ENCODE data around the gene CERS1. TPM values are rescaled to one million over a fixed set of nuclear protein-coding genes. Genes with fewer than 3 reads are reported as not detected.

CERS1 gene
- total and polyA plus RNA-seq, 5 donors: 1.1 to 1.9 (median 1.3) TPM

DNA sequence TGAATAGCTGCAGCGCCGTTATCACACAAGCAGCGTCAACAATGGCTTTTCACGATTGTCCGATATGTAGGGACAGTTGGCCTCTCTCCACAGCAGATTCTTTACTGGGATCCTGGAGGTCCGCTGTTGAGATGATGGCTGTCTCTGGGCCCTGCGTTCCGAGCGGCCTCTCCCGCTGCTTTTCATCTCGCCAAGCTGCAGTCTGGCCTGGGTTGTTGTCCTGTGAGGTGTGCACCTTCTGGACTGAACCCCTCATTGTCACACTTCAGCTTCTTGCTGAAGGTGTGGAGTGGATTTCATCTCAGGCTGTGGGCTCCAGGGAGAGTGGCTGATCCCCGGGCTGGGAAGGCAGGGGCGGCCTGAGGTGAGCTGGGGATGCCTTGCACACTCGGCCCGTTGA, 54.6 kb downstream of the CERS1 start:
- DNase-seq: peak in 2 of 3 donors; percentile 32 to 48
- H3K4me3 ChIP-seq (ENCODE audit: low read length): no peak overlapping the region
- no peaks in the 10 kb centered on the region for H3K9me3 ChIP-seq (ENCODE audit: control insufficient read depth, low read length)
- no peaks in the 10 kb centered on the region for H3K27me3 ChIP-seq (ENCODE audit: control insufficient read depth, insufficient read depth)
- no peak for ATAC-seq
- no peak overlapping the region for H3K27ac ChIP-seq (ENCODE audit: low read length)
- 56% methylated on average over 15 of the region's 15 CpGs for WGBS
- intact Hi-C loops (cut with DNase I): loop anchor here in 2 of 4 donors (10.0 kb wide), 2 partner anchors 157 to 387 kb away; partner anchors contain the start of gene CRTC1 (in 1 of the 2)
- H3K4me1 ChIP-seq (ENCODE audit: control insufficient read depth, insufficient read depth, low read length): peaks cover 19% of the 10 kb centered on the region

GRCh38 chr19:18840288-18841267, 55.4 kb downstream of the CERS1 start:
- 74% methylated on average over 26 of the region's 26 CpGs for WGBS

DNA sequence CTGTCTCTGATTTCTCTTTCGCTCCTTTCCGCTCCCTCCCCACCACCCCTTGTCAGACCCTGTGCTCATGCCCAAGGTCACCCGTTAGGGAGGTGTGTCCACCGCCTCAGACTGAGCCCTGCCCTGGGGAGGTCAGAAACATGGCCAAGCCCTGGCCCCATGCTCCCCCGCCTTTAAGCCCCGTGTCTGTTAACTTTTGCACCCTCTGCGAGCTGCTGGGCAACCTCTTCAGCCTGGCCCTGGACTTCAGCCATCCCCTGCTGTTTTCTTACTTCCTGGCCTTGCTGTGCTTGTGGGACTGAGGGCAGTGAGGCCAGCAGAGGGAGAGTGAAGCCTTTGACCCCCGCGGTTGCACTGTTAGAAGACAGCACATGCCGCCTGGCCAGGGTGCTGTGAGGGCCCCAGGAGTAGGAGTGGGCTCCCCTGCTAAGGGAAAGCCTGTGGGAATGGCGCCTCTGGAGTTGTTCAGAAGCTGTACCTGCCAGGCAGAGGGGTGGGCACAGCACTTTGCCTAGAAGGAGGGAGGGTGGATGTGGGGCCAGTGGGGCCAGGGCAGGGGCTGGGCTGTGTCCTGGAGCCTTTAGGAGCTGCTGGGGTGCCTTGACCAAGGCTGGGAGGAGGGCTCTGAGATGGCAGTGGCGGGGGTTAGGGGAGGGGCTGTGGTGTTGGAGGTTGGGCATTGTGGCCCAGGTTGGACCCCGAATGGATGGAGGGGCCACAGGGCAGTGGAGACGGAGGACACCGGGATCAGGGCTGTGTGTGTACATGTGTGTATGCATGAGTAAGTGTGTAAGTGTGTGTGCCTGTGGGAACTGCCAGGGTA, 56.3 kb downstream of the CERS1 start:
- ATAC-seq (peak; percentile 8 to 14), DNase-seq (peak in 2 of 3 donors; percentile 49 to 62)
- intact Hi-C loops (cut with DNase I): loop anchor here in 2 of 4 donors (10.0 kb wide), 2 partner anchors 155 to 385 kb away; partner anchors contain the start of gene CRTC1 (in 1 of the 2)
- Histone ChIP-seq H3K9me3 (ENCODE audit: control insufficient read depth, low read length) (no peaks in the 10 kb centered on the region), H3K4me3 (ENCODE audit: low read length) (no peak overlapping the region), H3K27me3 (ENCODE audit: control insufficient read depth, insufficient read depth) (no peaks in the 10 kb centered on the region), H3K4me1 (ENCODE audit: control insufficient read depth, insufficient read depth, low read length) (peaks cover 21% of the 10 kb centered on the region), H3K27ac (ENCODE audit: low read length) (no peak overlapping the region)
- 78% methylated on average over 15 of the region's 15 CpGs for WGBS

More at GRCh38 chr19:18840288-18841267, 55.4 kb downstream of the CERS1 start:
- peaks cover 19% of the 10 kb centered on the region for H3K4me1 ChIP-seq (ENCODE audit: control insufficient read depth, insufficient read depth, low read length)
- no peaks in the 10 kb centered on the region for H3K27me3 ChIP-seq (ENCODE audit: control insufficient read depth, insufficient read depth)
- peak in 2 of 3 donors; percentile 47 to 50 for DNase-seq
- no peaks in the 10 kb centered on the region for H3K9me3 ChIP-seq (ENCODE audit: control insufficient read depth, low read length)
- H3K4me3 ChIP-seq (ENCODE audit: low read length): no peak overlapping the region
- ATAC-seq: peak; percentile 5 to 17
- intact Hi-C loops (cut with DNase I): loop anchor here in 2 of 4 donors (10.0 kb wide), 2 partner anchors 156 to 386 kb away; partner anchors contain the start of gene CRTC1 (in 1 of the 2)
- H3K27ac ChIP-seq (ENCODE audit: low read length): no peak overlapping the region

DNA sequence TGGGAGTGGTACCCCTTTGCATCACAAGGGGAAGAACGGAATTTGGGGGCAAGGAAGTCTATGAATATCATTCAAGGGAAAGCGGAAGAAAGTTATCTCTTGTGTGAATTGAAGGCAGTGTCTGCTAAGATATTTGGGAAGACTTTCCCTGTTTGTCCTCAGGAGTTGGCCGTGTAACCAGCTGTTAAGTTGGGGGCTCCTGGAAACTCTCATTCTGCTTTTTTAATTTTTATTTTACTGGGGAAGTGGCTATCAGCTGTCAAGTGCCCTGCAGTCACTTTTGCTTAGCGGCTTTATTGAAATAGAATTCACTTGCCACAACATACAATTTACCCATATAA, 61.3 kb downstream of the CERS1 start:
- Histone ChIP-seq H3K27me3 (ENCODE audit: control insufficient read depth, insufficient read depth) (no peaks in the 10 kb centered on the region), H3K9me3 (ENCODE audit: control insufficient read depth, low read length) (no peaks in the 10 kb centered on the region), H3K4me3 (ENCODE audit: low read length) (peak overlapping the region; percentile 71), H3K4me1 (ENCODE audit: control insufficient read depth, insufficient read depth, low read length) (peaks cover 15% of the 10 kb centered on the region), H3K27ac (ENCODE audit: low read length) (no peak overlapping the region)
- intact Hi-C loops (cut with DNase I): no loop called here
- WGBS: 60% methylated on average over 4 of the region's 4 CpGs
- ATAC-seq (no peak), DNase-seq (no peak)

DNA sequence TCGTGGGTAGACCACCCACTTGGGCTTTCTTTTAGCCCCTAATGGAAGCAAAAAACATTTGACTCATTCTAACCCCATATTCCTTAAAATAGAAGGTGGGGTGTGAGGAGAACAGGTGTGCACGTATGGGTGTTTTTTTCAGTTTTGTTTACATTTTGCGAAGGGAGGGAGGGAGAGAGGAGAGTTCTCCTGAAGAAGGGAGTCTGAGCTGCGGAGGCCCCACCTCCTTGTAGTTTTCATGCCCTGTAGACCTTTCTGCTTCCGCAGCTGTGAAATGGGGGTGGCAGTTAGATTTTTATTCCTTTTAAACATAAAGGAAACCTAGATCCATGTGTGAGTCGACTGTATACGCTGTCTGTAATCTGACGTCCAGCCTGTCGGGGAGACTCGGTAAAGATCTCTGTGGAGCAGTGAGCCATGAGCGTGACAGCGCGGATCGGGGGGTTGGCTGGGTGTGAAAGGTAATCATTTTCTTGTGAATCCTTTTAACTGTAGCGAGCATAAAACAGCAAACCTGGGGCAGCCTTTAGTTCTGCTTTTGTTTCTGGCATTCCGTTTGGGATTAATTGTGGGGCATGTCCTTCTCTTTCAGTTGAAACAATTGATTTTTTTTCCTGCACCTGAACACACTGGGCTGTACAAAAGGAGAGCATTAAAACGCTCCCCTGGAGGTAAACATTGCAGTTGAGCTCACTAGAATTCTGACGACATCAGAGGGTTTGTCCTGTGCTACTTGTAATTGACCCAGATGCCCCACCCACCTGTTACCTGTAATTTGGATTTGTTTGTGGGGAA, 61.9 kb downstream of the CERS1 start:
- intact Hi-C loops (cut with DNase I): no loop called here
- H3K27ac ChIP-seq (ENCODE audit: low read length): no peak overlapping the region
- DNase-seq: no peak

DNA sequence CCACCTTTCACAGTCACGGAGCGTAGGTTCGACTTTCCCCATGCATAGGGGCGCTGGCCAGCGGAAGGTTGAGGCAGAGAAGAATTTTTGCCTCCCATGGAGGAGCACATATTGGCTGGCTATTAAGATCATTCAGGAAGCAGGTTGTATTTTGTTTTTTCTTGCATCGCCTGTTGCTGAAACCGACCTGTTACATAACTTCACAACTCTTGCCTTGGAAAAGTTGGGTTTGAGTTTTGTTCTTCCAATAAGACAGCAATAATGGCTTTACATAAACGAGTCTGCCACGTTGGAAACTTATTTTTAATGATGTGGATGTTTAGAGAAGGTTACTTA, 62.8 kb downstream of the CERS1 start:
- no peak for ATAC-seq
- H3K27me3 ChIP-seq (ENCODE audit: control insufficient read depth, insufficient read depth): no peaks in the 10 kb centered on the region
- DNase-seq: peak in 1 of 3 donors; percentile 53
- H3K27ac ChIP-seq (ENCODE audit: low read length): no peak overlapping the region
- no peaks in the 10 kb centered on the region for H3K9me3 ChIP-seq (ENCODE audit: control insufficient read depth, low read length)
- intact Hi-C loops (cut with DNase I): no loop called here
- peak overlapping the region; percentile 71 for H3K4me3 ChIP-seq (ENCODE audit: low read length)
- 5% methylated on average over 9 of the region's 9 CpGs for WGBS
- peaks cover 9% of the 10 kb centered on the region for H3K4me1 ChIP-seq (ENCODE audit: control insufficient read depth, insufficient read depth, low read length)

More for the DNA sequence above, 61.9 kb downstream of the CERS1 start:
- 33% methylated on average over 18 of the region's 18 CpGs for WGBS
- H3K9me3 ChIP-seq (ENCODE audit: control insufficient read depth, low read length): no peaks in the 10 kb centered on the region
- H3K4me3 ChIP-seq (ENCODE audit: low read length): peak overlapping the region; percentile 71
- ATAC-seq: no peak
- H3K27me3 ChIP-seq (ENCODE audit: control insufficient read depth, insufficient read depth): no peaks in the 10 kb centered on the region
- H3K4me1 ChIP-seq (ENCODE audit: control insufficient read depth, insufficient read depth, low read length): peaks cover 11% of the 10 kb centered on the region

DNA sequence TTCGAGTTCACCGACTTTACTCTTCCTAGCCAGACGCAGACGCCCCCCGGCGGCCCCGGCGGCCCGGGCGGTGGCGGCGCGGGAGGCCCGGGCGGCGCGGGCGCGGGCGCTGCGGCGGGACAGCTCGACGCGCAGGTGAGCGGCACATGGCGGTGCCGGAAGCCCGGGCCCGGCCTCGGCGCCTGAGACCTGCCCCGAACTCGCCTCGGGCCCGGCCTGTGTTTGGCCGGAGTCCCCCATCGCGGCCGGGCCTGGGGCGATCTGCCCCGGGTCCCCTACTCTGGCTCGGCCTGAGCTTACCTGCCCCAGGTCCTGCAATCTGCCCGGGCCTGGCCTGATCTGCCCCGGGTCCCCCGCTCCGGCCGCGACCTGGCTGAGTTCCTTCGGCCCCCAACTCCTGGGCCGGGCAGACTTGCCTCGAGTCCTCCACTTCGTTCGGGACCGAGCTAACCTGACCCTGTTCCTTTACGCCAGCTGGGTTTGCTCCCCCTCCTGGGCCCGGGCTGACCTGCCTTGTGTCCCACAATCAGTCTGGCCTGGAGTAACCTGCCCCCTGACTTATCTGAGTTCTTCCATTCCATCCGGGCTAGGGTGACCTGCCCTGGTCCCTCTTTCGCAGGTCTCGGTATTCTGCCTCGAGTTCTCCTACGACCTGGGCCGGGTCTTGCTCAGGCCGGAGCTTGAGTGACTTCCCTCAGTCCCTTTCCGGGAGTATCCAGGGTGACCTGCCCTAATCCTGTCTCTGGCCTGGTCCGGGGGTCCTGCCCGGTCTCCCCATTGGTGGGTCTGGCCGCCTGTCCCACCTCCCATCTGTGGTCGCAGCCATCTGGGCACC, 63.4 kb downstream of the CERS1 start:
- H3K4me1 ChIP-seq (ENCODE audit: control insufficient read depth, insufficient read depth, low read length): peaks cover 9% of the 10 kb centered on the region
- peak; percentile 9 to 38 for ATAC-seq
- WGBS: under 1% methylated on average over 69 of the region's 69 CpGs

GRCh38 chr19:18831524-18832305, 64.2 kb downstream of the CERS1 start, which contains the start of gene UPF1:
Gene UPF1, plus strand, starts transcription at chr19:18831959. Its CDS starts 251 bp downstream, at chr19:18832210.
- ATAC-seq (peak; percentile 92), DNase-seq (peak; percentile 96 to 99 (median 98))
- Histone ChIP-seq H3K27me3 (ENCODE audit: control insufficient read depth, insufficient read depth) (no peaks in the 10 kb centered on the region), H3K4me1 (ENCODE audit: control insufficient read depth, insufficient read depth, low read length) (peaks cover 9% of the 10 kb centered on the region), H3K27ac (ENCODE audit: low read length) (peak within 1 kb of the TSS; percentile 83), H3K9me3 (ENCODE audit: control insufficient read depth, low read length) (no peaks in the 10 kb centered on the region), H3K4me3 (ENCODE audit: low read length) (peak within 1 kb of the TSS; percentile 71)
- intact Hi-C loops (cut with DNase I): no loop called here
- WGBS: under 1% methylated on average over 96 of the region's 96 CpGs

More for the DNA sequence above, 63.4 kb downstream of the CERS1 start:
- H3K27ac ChIP-seq (ENCODE audit: low read length): no peak overlapping the region
- DNase-seq: peak; percentile 39 to 72 (median 56)
- intact Hi-C loops (cut with DNase I): no loop called here
- H3K27me3 ChIP-seq (ENCODE audit: control insufficient read depth, insufficient read depth): no peaks in the 10 kb centered on the region
- H3K4me3 ChIP-seq (ENCODE audit: low read length): peak overlapping the region; percentile 71
- no peaks in the 10 kb centered on the region for H3K9me3 ChIP-seq (ENCODE audit: control insufficient read depth, low read length)

GRCh38 chr19:18830488-18830887, 65.5 kb downstream of the CERS1 start:
- intact Hi-C loops (cut with DNase I): no loop called here
- Histone ChIP-seq H3K27me3 (ENCODE audit: control insufficient read depth, insufficient read depth) (no peaks in the 10 kb centered on the region), H3K4me3 (ENCODE audit: low read length) (no peak overlapping the region), H3K27ac (ENCODE audit: low read length) (no peak overlapping the region), H3K4me1 (ENCODE audit: control insufficient read depth, insufficient read depth, low read length) (peaks cover 9% of the 10 kb centered on the region), H3K9me3 (ENCODE audit: control insufficient read depth, low read length) (no peaks in the 10 kb centered on the region)
- ATAC-seq (no peak), DNase-seq (no peak)
- WGBS: 81% methylated on average over 2 of the region's 2 CpGs

Data from right cardiac atrium (tissue), 5 donors.